Peyer's patch (tissue), 4 donors: Measurements from ENCODE around the gene AGAP3.

Experiments
- POLR2A ChIP-seq, 2 donors: fragments of 450-650 bp; IDR thresholded peaks; one replicate each; pipeline ENCODE4 v1.5.1; 2017; ENCODE audit warnings: antibody characterized with exemption in 2 of 2, mild to moderate bottlenecking in 2 of 2, moderate library complexity in 2 of 2
- TF ChIP-seq, protein P1 (sequence below), 6 experiments: fragments of 450-650 bp in 4 of 6; fragments of 200-600 bp in 2 of 6; sonication (generic) in 1 of 6; IDR thresholded peaks; one replicate each; pipeline ENCODE4 v1.5.1; 2017 to 2019; ENCODE audit warnings: antibody characterized with exemption in 6 of 6, mild to moderate bottlenecking in 3 of 6, moderate library complexity in 1 of 6

DNA sequence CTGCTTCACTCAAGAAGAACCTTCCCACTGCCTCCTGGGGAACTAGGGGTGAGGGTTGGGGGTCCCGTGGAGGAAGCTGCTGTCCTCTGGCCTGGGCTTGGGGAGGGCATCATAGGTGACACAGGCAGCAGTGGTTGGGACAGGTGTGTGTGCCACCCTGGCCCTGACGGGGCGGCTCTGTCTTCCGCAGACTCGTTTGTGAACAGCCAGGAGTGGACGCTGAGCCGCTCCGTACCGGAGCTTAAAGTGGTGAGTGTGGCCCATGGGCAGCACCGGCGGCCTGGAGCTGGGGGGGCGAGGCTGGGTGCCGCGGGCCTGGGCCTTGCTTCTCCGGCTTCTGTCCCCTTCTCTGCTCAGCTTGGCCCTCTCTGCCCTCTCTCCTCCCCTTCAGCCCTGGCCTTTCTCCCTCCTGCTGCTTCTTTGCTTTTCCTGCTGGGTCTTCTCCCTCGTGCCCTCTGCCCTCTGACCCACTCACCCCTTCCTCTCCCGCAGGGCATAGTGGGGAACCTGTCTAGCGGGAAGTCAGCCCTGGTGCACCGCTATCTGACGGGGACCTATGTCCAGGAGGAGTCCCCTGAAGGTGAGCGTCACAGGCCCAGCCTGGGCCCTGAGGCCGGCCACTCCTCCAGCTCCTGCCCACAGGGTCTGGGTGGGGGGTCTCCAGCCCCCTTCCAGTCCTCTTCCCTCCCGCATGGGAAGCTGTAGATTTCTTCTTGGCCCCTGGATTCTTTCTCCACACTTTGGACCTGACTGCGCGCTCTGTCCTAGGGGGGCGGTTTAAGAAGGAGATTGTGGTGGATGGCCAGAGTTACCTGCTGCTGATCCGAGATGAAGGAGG is 30.5 kb downstream of the AGAP3 start:
- no peak for TF ChIP-seq POLR2A (IDR thresholded peaks at IDR 0.05)
- TF ChIP-seq, protein P1, sequence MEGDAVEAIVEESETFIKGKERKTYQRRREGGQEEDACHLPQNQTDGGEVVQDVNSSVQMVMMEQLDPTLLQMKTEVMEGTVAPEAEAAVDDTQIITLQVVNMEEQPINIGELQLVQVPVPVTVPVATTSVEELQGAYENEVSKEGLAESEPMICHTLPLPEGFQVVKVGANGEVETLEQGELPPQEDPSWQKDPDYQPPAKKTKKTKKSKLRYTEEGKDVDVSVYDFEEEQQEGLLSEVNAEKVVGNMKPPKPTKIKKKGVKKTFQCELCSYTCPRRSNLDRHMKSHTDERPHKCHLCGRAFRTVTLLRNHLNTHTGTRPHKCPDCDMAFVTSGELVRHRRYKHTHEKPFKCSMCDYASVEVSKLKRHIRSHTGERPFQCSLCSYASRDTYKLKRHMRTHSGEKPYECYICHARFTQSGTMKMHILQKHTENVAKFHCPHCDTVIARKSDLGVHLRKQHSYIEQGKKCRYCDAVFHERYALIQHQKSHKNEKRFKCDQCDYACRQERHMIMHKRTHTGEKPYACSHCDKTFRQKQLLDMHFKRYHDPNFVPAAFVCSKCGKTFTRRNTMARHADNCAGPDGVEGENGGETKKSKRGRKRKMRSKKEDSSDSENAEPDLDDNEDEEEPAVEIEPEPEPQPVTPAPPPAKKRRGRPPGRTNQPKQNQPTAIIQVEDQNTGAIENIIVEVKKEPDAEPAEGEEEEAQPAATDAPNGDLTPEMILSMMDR (IDR thresholded peaks at IDR 0.05): no peak
